Vagina (tissue), 2 donors: ENCODE results near the gene FAF1.

ENCODE experiments used
- POLR2A ChIP-seq, 2 donors: fragments of 450-650 bp; IDR thresholded peaks; one replicate each; pipeline ENCODE4 v1.6.1; 2017; ENCODE audit warnings: antibody characterized with exemption in 2 of 2, mild to moderate bottlenecking in 2 of 2, moderate library complexity in 2 of 2
- TF ChIP-seq, protein P1 (sequence below), 3 experiments: fragments of 450-650 bp in 2 of 3; fragments of 200-600 bp in 1 of 3; sonication (generic) in 1 of 3; IDR thresholded peaks; one replicate each; pipeline ENCODE4 v1.5.1; 2017 to 2019; ENCODE audit warnings: antibody characterized with exemption in 3 of 3, mild to moderate bottlenecking in 2 of 3, moderate library complexity in 2 of 3

DNA sequence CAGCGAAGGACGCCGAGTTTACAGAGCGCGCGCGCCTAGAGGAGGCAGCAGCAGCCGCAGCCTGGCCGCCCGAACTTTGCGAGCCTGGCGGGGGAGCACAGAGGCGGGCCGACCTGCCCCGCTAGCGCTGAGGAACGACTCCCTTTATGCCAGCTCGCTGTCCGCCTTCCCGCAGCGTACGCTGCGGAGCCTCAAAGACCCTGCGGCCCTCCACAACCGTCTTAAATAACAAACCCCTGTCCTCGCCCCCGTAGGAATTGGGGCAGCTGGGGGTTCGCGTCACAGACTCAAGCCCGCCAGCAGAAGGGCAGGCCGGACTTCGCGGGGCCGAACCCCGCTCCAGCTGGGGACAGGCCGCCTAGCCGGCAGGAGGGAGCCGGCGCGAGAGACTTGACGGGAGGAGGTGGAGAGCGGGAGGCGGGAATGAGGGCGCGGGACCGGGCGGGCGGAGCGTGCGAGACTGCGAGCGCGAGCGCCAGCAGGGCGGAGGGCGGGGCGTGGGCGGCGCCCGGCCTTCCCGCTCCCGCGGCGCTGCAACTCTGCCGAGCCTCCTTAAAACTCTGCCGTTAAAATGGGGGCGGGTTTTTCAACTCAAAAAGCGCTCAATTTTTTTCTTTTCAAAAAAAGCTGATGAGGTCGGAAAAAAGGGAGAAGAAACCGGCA is 8.2 kb upstream of the FAF1 start:
- TF ChIP-seq, protein P1, sequence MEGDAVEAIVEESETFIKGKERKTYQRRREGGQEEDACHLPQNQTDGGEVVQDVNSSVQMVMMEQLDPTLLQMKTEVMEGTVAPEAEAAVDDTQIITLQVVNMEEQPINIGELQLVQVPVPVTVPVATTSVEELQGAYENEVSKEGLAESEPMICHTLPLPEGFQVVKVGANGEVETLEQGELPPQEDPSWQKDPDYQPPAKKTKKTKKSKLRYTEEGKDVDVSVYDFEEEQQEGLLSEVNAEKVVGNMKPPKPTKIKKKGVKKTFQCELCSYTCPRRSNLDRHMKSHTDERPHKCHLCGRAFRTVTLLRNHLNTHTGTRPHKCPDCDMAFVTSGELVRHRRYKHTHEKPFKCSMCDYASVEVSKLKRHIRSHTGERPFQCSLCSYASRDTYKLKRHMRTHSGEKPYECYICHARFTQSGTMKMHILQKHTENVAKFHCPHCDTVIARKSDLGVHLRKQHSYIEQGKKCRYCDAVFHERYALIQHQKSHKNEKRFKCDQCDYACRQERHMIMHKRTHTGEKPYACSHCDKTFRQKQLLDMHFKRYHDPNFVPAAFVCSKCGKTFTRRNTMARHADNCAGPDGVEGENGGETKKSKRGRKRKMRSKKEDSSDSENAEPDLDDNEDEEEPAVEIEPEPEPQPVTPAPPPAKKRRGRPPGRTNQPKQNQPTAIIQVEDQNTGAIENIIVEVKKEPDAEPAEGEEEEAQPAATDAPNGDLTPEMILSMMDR (IDR thresholded peaks at IDR 0.05): peak in 2 of 3 experiments; percentile 1 to 46
- TF ChIP-seq POLR2A (IDR thresholded peaks at IDR 0.05): peak in 1 of 2 donors; percentile 78
